ENCODE measurements around the gene RPL10. TPM values are rescaled to one million over a fixed set of nuclear protein-coding genes. Genes with fewer than 3 reads are reported as not detected.
A peak's percentile ranks its signal among the peaks of the same experiment; 100 is the strongest.

RPL10 gene
- total and polyA plus RNA-seq, 8 donors = 2,309 to 5,478 (median 4,751) TPM

GRCh38 chrX:154404625-154405192 is 6.5 kb downstream of the RPL10 start:
- Histone ChIP-seq H3K27me3 (no peaks in the 10 kb centered on the region), H3K36me3 (peaks cover 0 to 46% of the 10 kb centered on the region in 2 donors), H3K9me3 (no peaks in the 10 kb centered on the region), H3K4me3 (no peak overlapping the region), H3K27ac (no peak overlapping the region), H3K4me1 (peaks cover 0 to 28% of the 10 kb centered on the region in 2 donors)
- intact Hi-C loops (cut with DNase I) = no loop called here
- ATAC-seq (no peak), DNase-seq (no peak)
- no peak for TF ChIP-seq CTCF (IDR thresholded peaks at IDR 0.05)

- no peaks in the 10 kb centered on the region for H3K27me3 ChIP-seq
- peak overlapping the region; percentile 9 to 50 for H3K4me3 ChIP-seq
- no peak for DNase-seq
- no peak for TF ChIP-seq CTCF (IDR thresholded peaks at IDR 0.05)
- intact Hi-C loops (cut with DNase I) = no loop called here
- no peaks in the 10 kb centered on the region for H3K9me3 ChIP-seq
- H3K36me3 ChIP-seq = peaks cover 0 to 9% of the 10 kb centered on the region in 2 donors
- peak overlapping the region; percentile 41 to 87 for H3K27ac ChIP-seq
- no peak for ATAC-seq
- peaks cover 0 to 43% of the 10 kb centered on the region in 2 donors for H3K4me1 ChIP-seq
Observed at GRCh38 chrX:154408659-154409221, 10.6 kb downstream of the RPL10 start.

GRCh38 chrX:154409222-154409871 is 11.2 kb downstream of the RPL10 start, which contains the start of gene DNASE1L1:
TSS of gene DNASE1L1 (minus strand) at chrX:154409254. CDS start at chrX:154405568, 3,686 bp downstream.
- ATAC-seq (peak; percentile 81), DNase-seq (peak in 3 of 4 donors; percentile 38 to 96 (median 91))
- peak within 1 kb of the TSS; percentile 41 to 87 for H3K27ac ChIP-seq
- H3K9me3 ChIP-seq = no peaks in the 10 kb centered on the region
- intact Hi-C loops (cut with DNase I) = no loop called here
- no peak for TF ChIP-seq CTCF (IDR thresholded peaks at IDR 0.05)
- peaks cover 0 to 9% of the 10 kb centered on the region in 2 donors for H3K36me3 ChIP-seq
- no peaks in the 10 kb centered on the region for H3K27me3 ChIP-seq
- H3K4me3 ChIP-seq = peak within 1 kb of the TSS; percentile 9 to 50
- H3K4me1 ChIP-seq = peaks cover 0 to 43% of the 10 kb centered on the region in 2 donors

DNA sequence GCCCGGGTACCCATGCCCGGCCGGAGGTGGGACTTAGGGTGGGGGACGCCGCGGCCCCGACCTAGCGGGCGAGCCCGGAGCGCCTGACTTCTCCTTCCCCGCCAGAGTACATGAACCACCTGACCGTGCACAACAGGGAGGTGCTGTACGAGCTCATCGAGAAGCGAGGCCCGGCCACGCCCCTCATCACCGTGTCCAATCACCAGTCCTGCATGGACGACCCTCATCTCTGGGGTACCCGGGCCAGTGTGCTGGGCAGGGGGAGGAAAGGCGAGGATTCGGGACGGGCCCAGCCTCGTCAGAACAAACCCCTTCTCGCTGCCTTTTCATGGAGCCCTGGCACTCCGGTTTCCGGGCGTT is 13.8 kb downstream of the RPL10 start:
- TF ChIP-seq CTCF (IDR thresholded peaks at IDR 0.05) = no peak
- ATAC-seq = peak; percentile 80
- DNase-seq = peak in 3 of 4 donors; percentile 63 to 85 (median 76)
- Histone ChIP-seq H3K4me3 (peak overlapping the region; percentile 50 to 68), H3K27me3 (no peaks in the 10 kb centered on the region), H3K4me1 (peaks cover 0 to 42% of the 10 kb centered on the region in 2 donors), H3K9me3 (no peaks in the 10 kb centered on the region), H3K27ac (peak overlapping the region; percentile 91 to 94), H3K36me3 (no peaks in the 10 kb centered on the region)
- intact Hi-C loops (cut with DNase I) = no loop called here

DNA sequence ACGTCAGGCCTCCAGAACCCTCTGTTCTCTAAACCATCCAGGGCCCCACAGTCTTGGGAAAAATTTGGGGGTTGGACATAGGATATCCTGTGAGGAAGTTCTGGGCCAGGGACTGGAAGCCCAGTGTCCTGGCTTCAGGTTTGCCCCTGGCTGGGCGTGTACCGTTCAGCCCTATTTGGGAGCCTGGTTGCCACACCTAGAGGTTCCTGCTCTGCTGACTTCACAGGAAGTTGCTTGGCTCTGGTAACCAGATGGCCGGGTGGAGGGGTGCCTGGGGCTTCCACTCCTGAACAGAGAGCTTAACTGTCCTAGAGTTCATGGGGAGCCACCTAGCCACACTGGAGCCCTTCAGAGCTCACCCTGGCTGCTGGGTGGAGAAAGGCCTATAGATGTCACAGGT is 14.3 kb downstream of the RPL10 start:
- no peak for TF ChIP-seq CTCF (IDR thresholded peaks at IDR 0.05)
- ATAC-seq (no peak), DNase-seq (no peak)
- Histone ChIP-seq H3K36me3 (no peaks in the 10 kb centered on the region), H3K27me3 (no peaks in the 10 kb centered on the region), H3K4me1 (peaks cover 0 to 37% of the 10 kb centered on the region in 2 donors), H3K9me3 (no peaks in the 10 kb centered on the region), H3K4me3 (peak overlapping the region; percentile 50 to 68), H3K27ac (peak overlapping the region; percentile 91 to 94)
- intact Hi-C loops (cut with DNase I) = no loop called here
